ENCODE data around the gene SNAPC4. TPM values are rescaled to one million over a fixed set of nuclear protein-coding genes. Genes with fewer than 3 reads are reported as not detected.
"Not testable (repeated sequence)": the region's sequence is repeated elsewhere in the genome, so short reads cannot be mapped to it uniquely, and the experiment has no call there.

The SNAPC4 gene
- total and polyA plus RNA-seq, 7 donors = 1.4 to 10.8 (median 5.0) TPM

DNA sequence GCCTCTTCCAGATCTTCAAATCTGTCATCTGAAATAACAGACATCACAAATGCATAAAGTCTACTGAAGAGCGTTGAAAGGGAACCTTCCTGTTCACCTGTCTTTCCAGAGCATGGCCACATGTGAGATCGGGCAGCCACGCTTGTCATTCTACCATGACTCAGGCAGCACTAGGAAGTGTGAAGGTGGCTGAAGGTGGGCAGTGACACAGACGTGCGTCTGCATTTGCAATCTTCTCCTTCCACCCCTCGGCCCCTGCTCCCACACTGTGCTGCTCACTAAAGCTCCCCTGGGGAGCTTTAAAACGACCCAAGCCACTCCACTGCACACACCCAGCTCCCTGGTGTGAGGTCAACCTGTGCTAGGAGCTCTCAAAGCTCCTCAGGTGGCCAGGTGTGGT lies 7.9 kb upstream of the SNAPC4 start:
- H3K36me3 ChIP-seq = peaks cover 6 to 51% (median 28%) of the 10 kb centered on the region in 4 donors
- WGBS, 2 donors = 87 to 89% methylated on average over 7 of the region's 7 CpGs

DNA sequence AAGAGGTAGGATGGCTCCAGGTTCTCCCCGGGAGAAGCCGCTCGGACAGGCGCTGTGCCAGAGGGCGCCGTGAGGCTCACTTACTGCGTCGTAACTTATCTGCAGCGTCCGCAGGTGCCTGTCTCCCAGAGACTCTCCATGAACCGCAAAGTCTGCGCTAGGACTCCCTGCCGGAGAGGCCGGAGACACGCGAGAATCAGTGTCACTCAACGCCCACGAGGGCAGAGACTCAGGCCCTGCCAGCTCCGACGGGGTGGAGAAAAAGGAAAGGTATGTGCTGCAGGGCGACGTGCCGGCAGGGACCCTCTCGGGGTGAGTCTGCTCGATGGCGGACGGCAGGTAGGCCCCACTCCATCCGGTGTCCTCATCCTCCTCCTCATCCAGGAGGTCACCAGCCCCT lies 7.1 kb upstream of the SNAPC4 start:
- intact Hi-C loops (cut with DNase I); DNase-seq; H3K27me3 ChIP-seq; H3K27ac ChIP-seq; H3K9me3 ChIP-seq; H3K4me3 ChIP-seq: not testable (repeated sequence)
- WGBS, 2 donors = 94 to 96% methylated on average over 28 of the region's 28 CpGs
- peaks cover 0 to 28% (median 23%) of the 10 kb centered on the region in 4 donors for H3K4me1 ChIP-seq
- peaks cover 4 to 52% (median 27%) of the 10 kb centered on the region in 4 donors for H3K36me3 ChIP-seq

More for the DNA sequence above, 7.9 kb upstream of the SNAPC4 start:
- Histone ChIP-seq H3K4me1 (peaks cover 0 to 28% (median 23%) of the 10 kb centered on the region in 4 donors), H3K9me3 (no peaks in the 10 kb centered on the region), H3K27ac (no peak overlapping the region), H3K27me3 (no peaks in the 10 kb centered on the region), H3K4me3 (no peak overlapping the region)
- intact Hi-C loops (cut with DNase I) = no loop called here
- no peak for DNase-seq
- TF ChIP-seq POLR2AphosphoS5 (IDR thresholded peaks at IDR 0.05) (no peak), EP300 (IDR thresholded peaks at IDR 0.05) (no peak), POLR2A (IDR thresholded peaks at IDR 0.05) (no peak)
- TF ChIP-seq, protein P1, sequence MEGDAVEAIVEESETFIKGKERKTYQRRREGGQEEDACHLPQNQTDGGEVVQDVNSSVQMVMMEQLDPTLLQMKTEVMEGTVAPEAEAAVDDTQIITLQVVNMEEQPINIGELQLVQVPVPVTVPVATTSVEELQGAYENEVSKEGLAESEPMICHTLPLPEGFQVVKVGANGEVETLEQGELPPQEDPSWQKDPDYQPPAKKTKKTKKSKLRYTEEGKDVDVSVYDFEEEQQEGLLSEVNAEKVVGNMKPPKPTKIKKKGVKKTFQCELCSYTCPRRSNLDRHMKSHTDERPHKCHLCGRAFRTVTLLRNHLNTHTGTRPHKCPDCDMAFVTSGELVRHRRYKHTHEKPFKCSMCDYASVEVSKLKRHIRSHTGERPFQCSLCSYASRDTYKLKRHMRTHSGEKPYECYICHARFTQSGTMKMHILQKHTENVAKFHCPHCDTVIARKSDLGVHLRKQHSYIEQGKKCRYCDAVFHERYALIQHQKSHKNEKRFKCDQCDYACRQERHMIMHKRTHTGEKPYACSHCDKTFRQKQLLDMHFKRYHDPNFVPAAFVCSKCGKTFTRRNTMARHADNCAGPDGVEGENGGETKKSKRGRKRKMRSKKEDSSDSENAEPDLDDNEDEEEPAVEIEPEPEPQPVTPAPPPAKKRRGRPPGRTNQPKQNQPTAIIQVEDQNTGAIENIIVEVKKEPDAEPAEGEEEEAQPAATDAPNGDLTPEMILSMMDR (IDR thresholded peaks at IDR 0.05) = no peak

DNA sequence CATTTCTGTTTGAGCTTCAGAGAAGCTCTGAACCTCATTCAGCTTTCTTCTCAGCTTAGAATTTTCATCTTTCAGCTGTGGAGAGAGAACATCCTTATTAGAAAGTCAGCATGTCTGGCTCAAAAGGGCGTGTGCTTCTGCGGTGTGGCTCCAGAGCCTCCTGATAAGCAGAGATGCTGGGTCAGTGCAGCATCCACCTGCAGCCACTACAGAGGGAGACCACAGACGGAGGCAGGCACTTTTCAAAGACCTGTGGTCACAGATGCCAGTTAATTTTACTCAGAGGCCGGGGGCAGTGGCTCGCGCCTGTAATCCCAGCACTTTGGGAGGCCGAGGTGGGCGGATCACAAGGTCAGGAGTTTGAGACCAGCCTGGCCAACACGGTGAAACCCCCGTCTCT lies 5.9 kb upstream of the SNAPC4 start:
- H3K27ac ChIP-seq; intact Hi-C loops (cut with DNase I); H3K27me3 ChIP-seq; H3K9me3 ChIP-seq; H3K4me3 ChIP-seq; DNase-seq: not testable (repeated sequence)
- peaks cover 0 to 21% (median 12%) of the 10 kb centered on the region in 4 donors for H3K4me1 ChIP-seq
- peaks cover 4 to 54% (median 28%) of the 10 kb centered on the region in 4 donors for H3K36me3 ChIP-seq
- 92 to 93% methylated on average over 10 of the region's 10 CpGs for WGBS, 2 donors

DNA sequence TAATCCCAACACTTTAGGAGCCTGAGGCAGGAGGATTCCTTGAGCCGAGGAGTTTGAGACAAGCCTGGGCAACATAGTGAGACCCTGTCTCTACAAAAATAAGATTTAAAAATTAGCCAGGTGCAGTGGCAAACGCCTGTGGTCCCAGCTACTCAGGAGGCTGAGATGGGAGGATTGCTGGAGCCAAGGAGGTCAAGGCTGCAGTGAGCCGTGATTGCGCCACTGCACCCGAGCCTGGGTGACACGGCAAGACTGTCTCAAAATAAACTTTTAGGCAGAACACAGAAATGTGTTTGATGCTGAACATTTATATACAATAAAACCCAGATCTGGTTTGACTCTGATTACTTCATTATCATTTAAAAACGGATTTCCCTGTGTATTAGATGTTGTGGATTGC lies 5.5 kb upstream of the SNAPC4 start:
- Histone ChIP-seq H3K4me3 (no peak overlapping the region), H3K4me1 (peaks cover 0 to 23% (median 16%) of the 10 kb centered on the region in 4 donors), H3K27ac (no peak overlapping the region), H3K27me3 (no peaks in the 10 kb centered on the region), H3K36me3 (peaks cover 4 to 54% (median 28%) of the 10 kb centered on the region in 4 donors), H3K9me3 (no peaks in the 10 kb centered on the region)
- no peak for TF ChIP-seq POLR2A (IDR thresholded peaks at IDR 0.05)
- TF ChIP-seq, protein P1 (IDR thresholded peaks at IDR 0.05) = no peak
- TF ChIP-seq EP300 (IDR thresholded peaks at IDR 0.05) = no peak
- no peak for TF ChIP-seq POLR2AphosphoS5 (IDR thresholded peaks at IDR 0.05)
- no peak for DNase-seq
- intact Hi-C loops (cut with DNase I) = no loop called here
- WGBS, 2 donors = 88 to 92% methylated on average over 7 of the region's 7 CpGs

DNA sequence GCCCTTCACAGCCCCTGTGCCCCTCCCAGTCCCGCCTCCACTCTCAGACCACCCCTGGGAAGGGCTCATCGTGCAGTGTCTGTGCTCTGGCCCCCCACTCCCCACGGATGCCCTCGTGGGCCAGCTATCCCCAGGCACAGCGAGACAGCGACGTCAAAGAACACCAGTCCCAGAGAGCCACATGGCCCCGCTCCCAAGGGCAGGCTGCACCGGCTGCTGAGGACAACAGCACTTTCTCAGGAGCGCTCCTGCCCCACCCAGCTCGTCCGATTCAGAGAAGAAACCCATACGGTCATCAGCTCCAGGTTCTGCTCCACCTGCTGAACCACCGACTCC lies 4.8 kb upstream of the SNAPC4 start:
- no peaks in the 10 kb centered on the region for H3K27me3 ChIP-seq
- H3K4me1 ChIP-seq = peaks cover 0 to 24% (median 16%) of the 10 kb centered on the region in 4 donors
- H3K27ac ChIP-seq = no peak overlapping the region
- no peak overlapping the region for H3K4me3 ChIP-seq
- TF ChIP-seq POLR2AphosphoS5 (IDR thresholded peaks at IDR 0.05) = no peak
- TF ChIP-seq, protein P1 (IDR thresholded peaks at IDR 0.05) = no peak
- no peak for TF ChIP-seq EP300 (IDR thresholded peaks at IDR 0.05)
- TF ChIP-seq POLR2A (IDR thresholded peaks at IDR 0.05) = no peak
- peaks cover 4 to 54% (median 28%) of the 10 kb centered on the region in 4 donors for H3K36me3 ChIP-seq
- DNase-seq = no peak
- whole genome bisulfite sequencing, 2 donors = 88 to 91% methylated on average over 14 of the region's 14 CpGs
- no peaks in the 10 kb centered on the region for H3K9me3 ChIP-seq
- intact Hi-C loops (cut with DNase I) = no loop called here

Data from sigmoid colon (tissue), 7 donors.